Fibroblast of skin of scalp (primary cell): Measurements from ENCODE around the gene WFS1.
A peak's percentile ranks its signal among the peaks of the same experiment; 100 is the strongest.

Experiments
- DNase-seq: peaks from one replicate; pipeline ENCODE4 v3.0.0-alpha.2; 2013

Gene WFS1

GRCh38 chr4:6235901-6236640 lies 33.6 kb upstream of the WFS1 start:
- no peak for DNase-seq

- DNase-seq = no peak
These were observed 32.7 kb upstream of the WFS1 start for GRCh38 chr4:6236816-6237390.

GRCh38 chr4:6239486-6239885 lies 30.2 kb upstream of the WFS1 start:
- DNase-seq = no peak

GRCh38 chr4:6239968-6240367 lies 29.7 kb upstream of the WFS1 start:
- DNase-seq = no peak

GRCh38 chr4:6241062-6241845 lies 28.4 kb upstream of the WFS1 start:
- DNase-seq = no peak

GRCh38 chr4:6242271-6243029 lies 27.2 kb upstream of the WFS1 start:
- DNase-seq = no peak

GRCh38 chr4:6245246-6246169 lies 24.1 kb upstream of the WFS1 start:
- no peak for DNase-seq

GRCh38 chr4:6246170-6246634 lies 23.4 kb upstream of the WFS1 start:
- no peak for DNase-seq

GRCh38 chr4:6248394-6248793 lies 21.3 kb upstream of the WFS1 start:
- no peak for DNase-seq

- DNase-seq = peak; percentile 61
These were observed 19.2 kb upstream of the WFS1 start for GRCh38 chr4:6250235-6250983.

- DNase-seq = no peak
These were observed 18.7 kb upstream of the WFS1 start for GRCh38 chr4:6250984-6251295.

GRCh38 chr4:6251365-6251764 lies 18.3 kb upstream of the WFS1 start:
- no peak for DNase-seq

GRCh38 chr4:6252051-6252450 lies 17.6 kb upstream of the WFS1 start:
- DNase-seq = no peak

GRCh38 chr4:6253111-6253510 lies 16.5 kb upstream of the WFS1 start:
- no peak for DNase-seq

- no peak for DNase-seq
These were observed 15.7 kb upstream of the WFS1 start for GRCh38 chr4:6253961-6254360.

GRCh38 chr4:6256141-6256540 lies 13.5 kb upstream of the WFS1 start:
- no peak for DNase-seq

- no peak for DNase-seq
These were observed 12.2 kb upstream of the WFS1 start for GRCh38 chr4:6257247-6258025.

GRCh38 chr4:6258026-6258360 lies 11.7 kb upstream of the WFS1 start:
- DNase-seq = no peak

GRCh38 chr4:6258741-6259140 lies 10.9 kb upstream of the WFS1 start:
- no peak for DNase-seq

- no peak for DNase-seq
These were observed 9.8 kb upstream of the WFS1 start for GRCh38 chr4:6259886-6260285.

GRCh38 chr4:6262176-6262575 lies 7.5 kb upstream of the WFS1 start:
- DNase-seq = no peak
